Hepatocyte (in vitro differentiated cells): ENCODE results near the gene ARHGEF1.

Source experiments
- EZH2 ChIP-seq: fragments of 200-600 bp; sonication (generic); IDR thresholded peaks from 2 replicates; pipeline ENCODE4 v1.6.1; 2016; ENCODE audit warnings: antibody characterized with exemption, mild to moderate bottlenecking, borderline replicate concordance
- EZH2phosphoT487 ChIP-seq: fragments of 200-600 bp; sonication (generic); IDR thresholded peaks from one replicate; pipeline ENCODE4 v1.6.1; 2018; ENCODE audit warnings: antibody characterized with exemption, mild to moderate bottlenecking, low read depth, moderate library complexity; ENCODE audit not compliant: unreplicated experiment, severe bottlenecking
- TF ChIP-seq, protein P1 (sequence below): fragments of 200-600 bp; sonication (generic); IDR thresholded peaks from 2 replicates; pipeline ENCODE4 v1.5.1; 2016; ENCODE audit warnings: antibody characterized with exemption, mild to moderate bottlenecking; ENCODE audit not compliant: poor library complexity

DNA sequence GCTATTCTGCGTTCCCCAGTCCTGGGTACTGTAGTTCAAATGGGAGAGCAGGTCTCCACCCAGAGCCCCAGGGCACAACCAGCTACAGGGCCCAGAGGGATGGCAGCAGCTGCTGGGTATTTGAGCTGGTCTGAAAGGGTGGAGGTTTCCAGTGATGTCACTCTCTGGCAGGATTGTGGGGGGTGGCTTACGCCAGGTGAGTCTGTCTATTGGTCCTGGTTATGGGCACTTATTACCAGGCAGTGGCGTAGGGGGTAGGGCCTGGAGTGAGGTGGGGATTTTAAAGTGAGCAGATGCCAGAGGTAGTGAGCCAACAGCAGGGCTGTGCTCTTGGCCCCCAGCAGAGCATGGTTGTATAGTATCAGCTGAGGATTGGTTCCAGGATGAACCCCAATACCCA is 16.7 kb upstream of the ARHGEF1 start:
- TF ChIP-seq, protein P1, sequence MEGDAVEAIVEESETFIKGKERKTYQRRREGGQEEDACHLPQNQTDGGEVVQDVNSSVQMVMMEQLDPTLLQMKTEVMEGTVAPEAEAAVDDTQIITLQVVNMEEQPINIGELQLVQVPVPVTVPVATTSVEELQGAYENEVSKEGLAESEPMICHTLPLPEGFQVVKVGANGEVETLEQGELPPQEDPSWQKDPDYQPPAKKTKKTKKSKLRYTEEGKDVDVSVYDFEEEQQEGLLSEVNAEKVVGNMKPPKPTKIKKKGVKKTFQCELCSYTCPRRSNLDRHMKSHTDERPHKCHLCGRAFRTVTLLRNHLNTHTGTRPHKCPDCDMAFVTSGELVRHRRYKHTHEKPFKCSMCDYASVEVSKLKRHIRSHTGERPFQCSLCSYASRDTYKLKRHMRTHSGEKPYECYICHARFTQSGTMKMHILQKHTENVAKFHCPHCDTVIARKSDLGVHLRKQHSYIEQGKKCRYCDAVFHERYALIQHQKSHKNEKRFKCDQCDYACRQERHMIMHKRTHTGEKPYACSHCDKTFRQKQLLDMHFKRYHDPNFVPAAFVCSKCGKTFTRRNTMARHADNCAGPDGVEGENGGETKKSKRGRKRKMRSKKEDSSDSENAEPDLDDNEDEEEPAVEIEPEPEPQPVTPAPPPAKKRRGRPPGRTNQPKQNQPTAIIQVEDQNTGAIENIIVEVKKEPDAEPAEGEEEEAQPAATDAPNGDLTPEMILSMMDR = no peak
- TF ChIP-seq EZH2 (no peak), EZH2phosphoT487 (no peak)
